Left cardiac atrium (tissue), 4 donors: ENCODE measurements around the gene SH3PXD2A. TPM values are rescaled to one million over a fixed set of nuclear protein-coding genes. Genes with fewer than 3 reads are reported as not detected.
"Not testable (repeated sequence)": the region's sequence is repeated elsewhere in the genome, so short reads cannot be mapped to it uniquely, and the experiment has no call there.

Experiments used
- ATAC-seq, 2 donors: fragments of 200-7000 bp; cut with Tn5 transposase; one replicate each; pipeline ENCODE4 v1.9.1; 2020; ENCODE audit warnings: mild to moderate bottlenecking in 2 of 2, moderate library complexity in 2 of 2
- DNase-seq: peaks from one replicate; pipeline ENCODE4 v3.0.0-alpha.2; 2020
- intact Hi-C, 2 donors: fragments of 100-400 bp; cut with DNase I; formaldehyde crosslinking; loops; one replicate each; pipeline versions ENCODE4 v1.14.1 to v1.15.1; 2022 to 2023
- total RNA-seq, 2 donors: library from RNA; stranded (reverse); fragmentation: NEBNext Ultra II Directional; extraction: Animal tissue kit (Norgen Biotek cat#: 25700); gene quantifications; one replicate each; pipeline ENCODE4 v1.2.1, GENCODE V29; 2021
- donor health status: DM: no; HTN: yes; CAD: no.
- donor health status: DM: no; HTN: yes; CAD: no; lungs with severe emphysema.
- donor health status: DM: yes; HTN: yes; CAD: no.
- donor health status: Dilated cardiomyopathy.

Gene SH3PXD2A
- total RNA-seq, 2 donors from 2014 or later: 24.6 to 27.7 TPM

- intact Hi-C loops: no loop called here
- no peak for ATAC-seq
- no peak for DNase-seq
Observed at GRCh38 chr10:103766751-103767505, 88.4 kb downstream of the SH3PXD2A start.

GRCh38 chr10:103765981-103766380, 89.4 kb downstream of the SH3PXD2A start:
- intact Hi-C loops: no loop called here
- DNase-seq (peak; percentile 58), ATAC-seq (no peak)

- DNase-seq (no peak), ATAC-seq (peak in 1 of 2 donors; percentile 4)
- intact Hi-C loops: no loop called here
Observed at GRCh38 chr10:103765168-103765567, 90.2 kb downstream of the SH3PXD2A start.

- intact Hi-C loops: no loop called here
- no peak for ATAC-seq
- DNase-seq: no peak
Observed at GRCh38 chr10:103764296-103765088, 90.9 kb downstream of the SH3PXD2A start.

GRCh38 chr10:103763374-103764202, 91.8 kb downstream of the SH3PXD2A start:
- intact Hi-C loops: no loop called here
- ATAC-seq (peak in 1 of 2 donors; percentile 27), DNase-seq (no peak)

- intact Hi-C loops: no loop called here
- DNase-seq (no peak), ATAC-seq (no peak)
Observed at GRCh38 chr10:103762916-103763315, 92.5 kb downstream of the SH3PXD2A start.

- ATAC-seq (no peak), DNase-seq (no peak)
- intact Hi-C loops: no loop called here
Observed at GRCh38 chr10:103762162-103762561, 93.2 kb downstream of the SH3PXD2A start.

- intact Hi-C loops: no loop called here
- ATAC-seq (no peak), DNase-seq (no peak)
Observed at GRCh38 chr10:103761075-103761920, 94.1 kb downstream of the SH3PXD2A start.

- ATAC-seq, DNase-seq, intact Hi-C loops: not testable (repeated sequence)
Observed at GRCh38 chr10:103760233-103760632, 95.1 kb downstream of the SH3PXD2A start.

- ATAC-seq: peak; percentile 72 to 77
- intact Hi-C loops: no loop called here
- DNase-seq: no peak
Observed at GRCh38 chr10:103759100-103759781, 96.1 kb downstream of the SH3PXD2A start.

GRCh38 chr10:103758294-103758681, 97.1 kb downstream of the SH3PXD2A start:
- DNase-seq (no peak), ATAC-seq (no peak)
- intact Hi-C loops: no loop called here

- intact Hi-C loops: no loop called here
- ATAC-seq: peak; percentile 53 to 77
- peak; percentile 65 for DNase-seq
Observed at GRCh38 chr10:103757531-103758293, 97.7 kb downstream of the SH3PXD2A start.

- DNase-seq: no peak
- intact Hi-C loops: no loop called here
- no peak for ATAC-seq
Observed at GRCh38 chr10:103756277-103756869, 99.0 kb downstream of the SH3PXD2A start.

- ATAC-seq (no peak), DNase-seq (no peak)
- intact Hi-C loops: no loop called here
Observed at GRCh38 chr10:103752680-103753248, 102.6 kb downstream of the SH3PXD2A start.

GRCh38 chr10:103751667-103752290, 103.6 kb downstream of the SH3PXD2A start:
- DNase-seq: no peak
- ATAC-seq: peak in 1 of 2 donors; percentile 37
- intact Hi-C loops: no loop called here

- DNase-seq: no peak
- intact Hi-C loops: no loop called here
- ATAC-seq: no peak
Observed at GRCh38 chr10:103750836-103751235, 104.5 kb downstream of the SH3PXD2A start.
